HG02623 (cell line): ENCODE data around the gene APMAP.

Experiments
- ATAC-seq: cut with Tn5 transposase; IDR thresholded peaks from one replicate; pipeline ENCODE4 v1.9.1; 2021; ENCODE audit warnings: moderate library complexity; ENCODE audit not compliant: unreplicated experiment

Gene APMAP

DNA sequence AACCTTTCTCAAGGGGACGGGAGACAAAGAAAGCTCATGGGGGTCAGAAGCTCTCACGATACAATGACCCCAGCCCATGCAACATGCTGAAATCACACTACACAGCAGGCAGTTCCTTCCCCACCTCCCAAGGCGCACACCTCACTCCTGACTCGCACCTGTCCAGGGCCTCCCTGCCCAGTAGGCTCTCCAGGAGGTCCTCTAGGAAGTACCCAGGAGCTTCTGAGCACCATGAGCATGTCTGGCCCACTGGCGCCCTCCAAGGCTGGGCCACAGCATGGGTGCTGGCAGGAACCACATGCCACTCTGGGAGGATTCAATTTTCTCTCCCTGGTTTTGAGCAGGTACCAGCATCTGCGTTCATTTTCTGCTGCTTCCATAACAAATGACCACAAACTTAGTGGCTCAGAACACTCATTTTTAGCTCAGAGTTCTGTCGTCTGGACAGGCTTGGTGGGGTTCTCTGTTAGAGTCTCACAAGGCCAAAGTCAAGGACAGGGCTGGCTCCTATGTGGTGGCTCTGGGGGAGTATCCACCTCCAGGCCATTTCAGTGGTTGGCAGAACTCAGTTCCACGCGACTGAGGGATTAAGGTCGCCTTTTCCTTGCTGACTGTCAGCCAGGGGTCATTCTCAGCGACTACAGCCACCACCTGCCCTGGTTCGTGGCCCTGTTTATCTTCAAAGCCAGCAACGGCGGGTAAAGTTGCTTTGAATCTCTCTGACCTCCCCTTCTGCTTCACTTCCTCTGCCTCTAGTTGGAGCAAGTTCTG, 32.7 kb upstream of the APMAP start:
- no peak for ATAC-seq

DNA sequence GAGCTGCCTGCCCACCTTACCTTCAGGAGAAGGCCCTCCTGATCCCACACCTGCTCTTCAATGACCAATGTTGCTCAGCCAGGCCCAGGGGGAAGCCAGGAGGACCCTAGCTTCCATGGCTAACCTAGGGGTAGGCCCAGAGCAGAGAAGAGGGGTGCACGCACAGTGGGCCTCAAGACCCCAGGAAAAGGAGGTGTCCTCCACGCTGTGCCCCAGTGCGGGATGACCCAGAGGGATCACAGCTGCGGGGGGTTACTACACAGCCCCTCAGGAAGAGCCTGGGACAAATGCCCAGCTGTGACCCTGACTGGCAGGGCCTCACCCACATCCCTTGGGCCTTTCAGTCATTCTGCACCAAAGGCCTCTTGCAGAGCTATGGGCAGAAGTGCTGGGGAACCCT, 31.6 kb upstream of the APMAP start:
- ATAC-seq = no peak

DNA sequence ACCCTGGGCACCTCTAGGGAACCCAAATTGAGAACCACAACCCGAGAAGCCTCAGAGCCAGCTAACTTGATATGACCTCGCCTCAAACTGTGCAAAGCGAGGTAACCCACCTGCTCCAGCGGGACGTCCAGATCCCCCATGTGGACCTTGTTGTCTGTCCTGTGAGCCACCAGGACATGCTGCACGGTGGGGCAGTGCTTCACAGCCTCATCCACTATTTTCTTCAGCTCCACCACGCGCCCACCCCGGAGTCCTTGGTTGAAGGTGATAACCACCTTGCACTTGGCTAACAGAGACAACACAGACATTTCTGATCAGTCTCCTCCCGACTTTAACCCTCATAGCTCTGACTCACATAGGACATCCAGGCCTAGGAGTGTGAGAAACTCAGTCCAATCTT, 30.8 kb upstream of the APMAP start:
- no peak for ATAC-seq

DNA sequence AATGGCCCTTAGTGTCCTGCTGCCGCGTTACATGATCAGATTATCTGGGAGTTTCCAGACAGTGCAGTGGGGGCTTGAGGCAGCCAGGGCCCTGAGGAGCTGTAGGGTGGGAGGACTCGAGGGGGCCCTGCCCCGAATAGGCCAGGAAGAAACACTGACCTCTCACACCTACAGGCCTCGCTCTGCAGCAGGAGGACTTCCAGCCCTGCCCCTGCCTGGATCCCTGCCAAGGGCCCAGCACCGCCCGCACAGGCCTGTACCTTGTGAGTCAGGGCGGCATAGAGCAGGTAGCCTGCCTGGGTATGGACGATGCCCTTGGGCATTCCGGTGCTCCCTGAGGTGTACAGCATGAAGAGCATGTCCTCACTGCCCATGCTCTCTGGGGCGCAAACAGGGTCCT, 30.1 kb upstream of the APMAP start:
- no peak for ATAC-seq

DNA sequence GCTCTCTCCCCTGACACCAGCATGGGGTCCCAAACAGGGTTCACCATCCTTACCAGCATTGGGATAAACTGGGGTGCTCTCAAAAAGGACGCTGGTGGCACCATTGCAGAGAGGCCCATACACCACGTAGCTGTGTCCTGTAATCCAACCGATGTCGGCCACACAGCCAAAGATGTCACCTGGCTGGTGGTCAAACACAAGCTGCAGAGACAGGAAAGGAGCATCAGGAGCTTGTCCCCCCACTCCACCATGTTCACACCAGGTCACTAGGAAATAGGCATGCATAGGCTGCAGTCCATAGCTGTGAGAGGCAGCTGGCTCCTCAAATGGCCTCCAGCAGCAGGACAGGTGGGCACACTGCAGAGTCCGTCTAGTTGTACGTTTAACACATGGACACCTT, 28.8 kb upstream of the APMAP start:
- ATAC-seq = no peak

DNA sequence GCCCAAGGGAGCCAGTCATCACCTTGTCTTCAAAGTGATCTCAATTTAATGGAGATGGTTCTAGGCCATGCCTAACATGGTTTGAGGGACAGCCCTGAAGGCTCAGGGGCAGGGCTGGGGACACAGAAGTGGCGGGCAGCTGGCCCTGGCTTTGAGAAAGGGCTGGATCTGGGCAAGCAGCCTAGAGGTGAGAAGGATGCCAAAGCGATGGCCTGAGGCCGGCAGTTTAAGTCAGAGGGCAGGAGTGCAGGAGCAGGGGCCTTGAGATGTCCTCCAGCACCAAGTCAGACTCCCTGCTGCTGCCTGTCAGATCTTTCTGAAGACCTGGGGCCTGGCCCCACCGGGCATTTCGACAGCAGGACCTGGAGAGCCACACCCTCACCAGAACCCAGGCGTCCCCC, 28.4 kb upstream of the APMAP start:
- ATAC-seq = no peak

DNA sequence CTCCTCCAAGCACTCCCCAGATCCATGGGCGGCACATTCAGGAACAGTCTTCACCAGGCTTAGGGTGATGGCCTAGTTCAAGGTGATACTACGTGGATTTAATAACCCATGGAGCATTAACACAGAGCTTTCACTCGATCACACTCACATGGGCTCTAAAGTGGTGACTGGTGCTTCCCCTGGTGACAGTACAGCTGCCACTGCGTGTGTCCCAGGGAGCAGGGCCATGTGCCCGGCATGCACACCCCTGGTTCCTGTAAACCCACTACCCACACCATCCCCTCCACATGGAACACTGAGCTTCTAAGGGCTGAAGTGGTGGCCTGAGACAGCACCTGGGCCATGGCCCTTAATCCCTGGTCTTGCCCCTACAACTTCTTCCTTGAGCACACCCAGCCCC, 27.8 kb upstream of the APMAP start:
- no peak for ATAC-seq

DNA sequence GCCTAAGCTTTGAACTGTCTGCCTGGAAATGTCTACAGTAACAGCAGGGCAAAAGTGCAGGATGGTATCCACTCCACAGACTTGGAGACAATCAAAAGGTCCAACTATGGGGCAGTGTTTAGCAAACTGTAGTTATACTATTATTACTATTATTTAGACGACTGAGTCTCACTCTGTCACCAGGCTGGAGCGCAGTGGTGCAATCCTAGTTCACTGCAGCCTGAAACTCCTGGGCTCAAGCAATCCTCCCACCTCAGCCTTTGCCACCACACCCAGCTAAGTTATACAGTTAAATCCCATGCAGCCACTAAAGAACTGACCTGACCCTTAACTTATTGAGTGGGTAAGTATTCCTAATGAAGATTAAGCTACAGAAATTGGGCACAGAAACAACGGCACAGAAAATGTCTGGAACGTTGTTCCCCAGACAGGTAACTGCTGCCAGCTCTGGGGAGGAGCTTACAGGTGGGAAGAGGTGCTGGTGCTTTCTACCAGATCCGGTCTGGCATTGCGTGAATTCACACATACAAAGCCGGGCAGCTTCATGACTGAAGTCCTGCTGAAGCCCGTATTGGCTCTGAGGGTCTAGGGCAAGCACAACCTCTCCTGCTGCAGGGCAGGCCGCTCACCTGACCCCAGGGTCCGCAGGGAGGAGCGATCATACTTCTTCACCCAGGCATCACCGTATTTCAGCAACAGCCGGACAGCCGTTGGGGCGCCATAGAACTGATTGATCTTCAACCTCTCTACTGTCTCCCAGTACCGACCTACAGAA, 27.0 kb upstream of the APMAP start:
- ATAC-seq = no peak

DNA sequence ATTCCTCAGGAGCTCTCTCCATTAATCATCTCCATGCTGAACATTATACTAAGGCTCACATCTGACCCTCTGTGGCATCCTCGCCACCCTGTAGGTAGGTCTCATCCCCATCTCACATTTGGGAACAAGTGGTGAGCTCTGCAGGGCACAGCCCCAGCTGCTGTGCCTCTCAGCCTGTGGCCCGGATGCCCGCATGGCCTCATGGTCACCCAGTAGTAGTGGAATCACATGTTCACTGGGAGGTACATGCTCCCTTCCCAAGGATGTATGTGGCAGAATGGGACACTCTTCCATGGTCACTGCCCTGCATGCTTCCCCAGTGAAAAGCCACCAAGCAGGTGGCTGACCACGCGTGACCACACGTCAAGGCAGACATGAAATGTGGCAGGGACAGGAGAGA, 26.3 kb upstream of the APMAP start:
- ATAC-seq = no peak

DNA sequence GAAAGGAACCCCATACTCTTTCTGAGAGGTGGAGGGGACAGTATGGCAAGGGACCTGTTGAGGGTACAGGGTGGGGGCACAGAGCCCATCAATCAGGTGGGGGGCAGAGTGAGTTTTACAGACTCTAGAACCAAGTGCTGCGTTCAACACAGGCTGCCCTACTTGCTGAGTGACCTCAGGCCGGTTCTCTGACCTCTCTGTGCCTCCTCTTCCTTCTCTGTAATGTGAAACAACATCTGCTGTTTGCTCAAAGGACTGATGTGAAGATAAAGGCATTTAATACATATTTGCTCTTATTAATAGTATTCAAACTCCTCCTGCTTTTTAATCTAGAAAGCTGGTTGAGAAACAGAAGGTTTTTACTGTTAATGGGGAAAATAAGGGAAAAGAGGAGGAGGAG, 25.9 kb upstream of the APMAP start:
- ATAC-seq = no peak

DNA sequence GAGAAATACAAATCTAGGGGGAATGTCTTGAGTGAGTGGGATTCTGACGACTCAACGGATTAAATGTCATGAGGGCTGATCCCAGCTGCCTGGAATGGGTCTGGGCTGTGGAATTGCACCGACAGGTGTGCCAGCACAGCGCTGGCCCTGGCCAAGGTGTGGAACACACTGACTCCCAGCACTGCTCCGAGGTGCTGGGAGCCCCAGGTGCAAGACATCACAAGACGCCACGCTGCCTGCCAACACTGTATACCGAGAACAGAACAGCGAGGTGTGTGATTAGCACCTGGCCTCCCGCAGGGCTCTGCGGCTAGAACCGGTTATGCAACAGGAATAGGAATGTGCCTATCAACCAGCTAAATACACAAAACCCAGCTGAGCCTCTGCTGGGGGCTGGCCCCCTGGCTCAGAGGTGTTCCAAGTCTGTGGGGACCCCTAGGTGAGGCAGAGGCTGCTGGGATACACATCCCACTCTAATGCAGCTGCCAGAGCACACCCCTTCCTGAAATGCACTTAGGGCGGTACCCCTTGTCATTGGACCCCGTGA, 24.8 kb upstream of the APMAP start:
- no peak for ATAC-seq

DNA sequence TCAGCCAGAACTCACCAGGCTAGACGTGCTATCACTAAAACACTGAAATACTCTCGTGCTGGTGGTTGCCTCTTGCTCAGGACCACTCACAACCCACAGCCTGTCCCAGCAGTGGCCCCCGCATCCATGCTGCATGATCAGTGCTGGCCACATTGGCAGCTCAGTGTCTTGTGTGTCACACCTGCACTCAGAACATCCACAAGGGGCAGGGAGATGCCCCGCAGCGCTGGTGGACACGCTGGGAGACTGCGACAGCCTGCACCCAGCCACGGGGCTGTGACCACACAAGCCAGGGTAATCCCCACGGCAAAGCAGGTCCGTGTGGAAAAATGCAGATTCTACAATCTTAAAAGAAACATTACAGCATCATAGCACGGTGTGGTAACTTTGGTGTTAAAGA, 23.9 kb upstream of the APMAP start:
- no peak for ATAC-seq

DNA sequence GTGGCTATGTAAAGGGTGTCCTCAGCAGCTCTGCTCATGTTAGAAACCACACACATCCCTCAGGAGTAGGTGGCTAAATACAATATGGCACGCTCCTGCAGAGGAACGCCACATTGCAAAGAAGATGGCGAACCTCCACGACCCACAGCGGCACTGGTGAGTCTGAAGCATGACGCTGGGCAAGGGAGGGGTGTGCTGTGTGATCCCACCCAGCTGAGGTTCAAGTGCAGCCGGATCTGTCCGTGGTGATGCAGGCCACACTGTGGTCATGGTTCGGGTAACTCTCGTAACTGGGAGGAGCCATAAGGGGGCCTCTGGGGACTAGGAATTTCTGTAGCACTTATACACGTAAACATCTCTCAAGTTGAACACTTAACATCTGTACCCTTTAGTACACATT, 23.4 kb upstream of the APMAP start:
- no peak for ATAC-seq

DNA sequence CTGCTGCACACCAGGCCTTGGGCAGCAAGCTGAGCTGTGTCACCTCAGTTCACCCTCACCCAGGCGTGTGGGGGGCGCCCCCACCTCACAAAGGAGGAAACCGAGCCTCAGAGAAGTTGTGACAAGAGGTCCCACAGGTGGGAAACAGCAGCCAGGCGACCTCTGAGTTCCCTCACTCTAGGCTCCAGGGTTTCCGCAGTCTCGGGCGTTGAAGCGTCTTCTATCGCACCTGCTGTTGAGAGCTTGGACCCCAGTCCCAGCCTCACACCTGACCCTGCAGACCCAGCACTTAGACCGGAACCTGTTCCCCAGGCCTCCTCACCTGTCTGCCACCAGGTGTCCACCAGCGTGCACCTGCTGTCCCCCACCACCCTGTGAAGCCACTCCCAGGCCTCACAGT, 22.3 kb upstream of the APMAP start:
- no peak for ATAC-seq

DNA sequence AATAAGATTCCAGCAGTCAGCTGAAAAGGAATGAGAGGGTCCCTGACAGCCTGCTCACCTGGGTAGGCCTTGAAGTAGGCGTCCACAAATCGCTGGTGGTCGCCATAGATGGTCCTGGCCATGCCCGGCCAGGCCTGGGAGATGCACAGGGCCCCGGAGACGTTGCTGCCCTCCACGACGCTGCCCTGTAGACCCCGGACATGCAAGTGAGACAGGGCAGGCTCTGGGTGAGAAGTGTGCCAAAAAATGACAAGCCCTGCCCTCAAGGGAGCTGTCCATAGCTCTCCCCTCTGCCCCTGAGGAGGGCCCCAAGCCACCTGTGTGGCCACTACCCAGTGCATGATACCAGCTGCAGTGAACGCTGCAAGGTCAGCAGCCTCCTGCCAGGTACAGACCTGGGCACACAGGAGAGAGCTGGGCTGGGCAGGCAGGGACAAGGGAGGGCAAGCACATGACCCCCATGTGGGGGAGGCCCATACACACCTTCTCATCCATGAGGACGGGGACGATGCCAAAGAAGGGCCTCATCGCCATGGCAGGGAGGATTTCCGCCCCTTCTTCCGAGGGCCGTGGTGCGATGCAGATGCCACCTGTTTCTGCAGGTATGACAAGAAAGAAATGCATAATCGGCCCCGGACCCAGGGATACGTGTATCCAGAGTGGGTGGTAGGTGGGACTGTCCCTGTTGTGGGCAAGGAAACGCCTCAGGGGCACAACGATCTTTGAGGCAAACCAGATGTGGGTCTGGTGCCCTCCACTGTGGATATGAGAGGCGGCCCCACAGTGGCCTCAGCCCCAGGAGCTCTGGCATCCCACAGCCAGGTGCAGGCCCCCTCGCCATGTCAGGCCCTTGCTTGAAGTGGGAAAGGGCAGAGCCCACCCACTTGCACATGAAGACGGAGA, 21.2 kb upstream of the APMAP start:
- ATAC-seq = no peak

DNA sequence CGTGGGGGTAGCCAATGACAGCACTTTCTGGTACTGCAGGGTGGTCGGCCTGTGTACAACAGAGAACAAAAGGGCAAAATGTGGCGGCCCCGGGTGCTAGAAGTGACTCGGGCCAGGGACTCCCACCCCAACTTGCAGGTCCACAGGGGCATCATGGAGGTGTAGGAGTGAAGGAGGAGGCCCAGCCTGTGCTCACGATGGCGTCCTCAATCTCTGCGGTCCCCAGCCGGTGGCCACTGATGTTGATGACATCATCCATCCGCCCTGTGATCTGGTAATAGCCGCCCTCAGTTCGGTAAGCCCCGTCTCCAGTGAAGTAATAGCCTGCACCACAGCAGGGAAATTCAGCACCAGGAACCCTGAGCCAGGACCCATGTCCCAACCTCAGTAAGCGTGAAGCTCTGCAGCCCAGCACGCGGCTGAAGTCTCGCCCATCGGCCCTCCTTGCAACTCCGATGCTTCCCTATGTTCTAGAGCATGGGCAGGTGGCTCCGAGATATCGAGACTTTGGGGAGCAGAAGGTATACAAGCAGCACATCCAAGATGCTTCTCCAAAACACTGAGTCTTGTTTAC, 20.2 kb upstream of the APMAP start:
- ATAC-seq = no peak

DNA sequence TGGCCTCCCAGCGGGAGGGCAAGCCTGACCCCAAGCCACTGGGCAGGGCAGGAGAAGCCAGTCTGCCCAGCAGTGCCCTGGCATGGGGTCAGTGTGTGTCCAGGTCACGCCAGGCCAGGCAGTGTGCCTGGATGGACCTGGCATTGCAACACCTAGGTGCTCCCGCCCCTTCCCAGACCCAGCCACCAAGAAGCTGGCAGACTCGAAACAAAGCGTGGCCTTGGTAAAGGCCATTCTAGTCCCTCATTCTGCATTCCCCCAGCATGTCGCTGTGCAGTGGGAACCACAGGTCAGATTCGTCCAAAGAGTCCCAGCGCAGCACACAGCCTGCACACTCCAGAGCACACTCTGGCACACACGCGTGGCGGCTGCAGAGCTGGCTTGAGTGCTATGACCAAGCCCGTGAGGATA, 19.3 kb upstream of the APMAP start:
- no peak for ATAC-seq

DNA sequence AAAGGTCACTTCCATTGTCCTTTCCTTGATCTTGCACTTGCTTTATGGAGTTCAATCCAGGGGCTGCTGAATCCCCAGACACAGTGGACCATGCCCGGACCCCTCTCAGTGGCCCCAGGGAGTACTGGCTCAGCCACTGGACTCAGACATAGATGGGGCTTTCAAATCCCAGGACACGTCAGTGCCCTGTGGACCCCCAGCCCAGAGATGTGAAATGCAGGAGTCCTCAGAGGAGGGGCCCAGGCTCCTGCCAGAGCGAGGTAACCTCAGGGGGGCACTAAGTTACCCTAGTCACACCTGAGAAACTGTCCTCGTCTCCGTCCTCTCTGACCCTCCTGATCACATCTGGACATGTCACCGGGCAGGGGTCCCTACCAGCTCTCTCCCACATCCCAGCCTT, 18.7 kb upstream of the APMAP start:
- ATAC-seq = no peak

DNA sequence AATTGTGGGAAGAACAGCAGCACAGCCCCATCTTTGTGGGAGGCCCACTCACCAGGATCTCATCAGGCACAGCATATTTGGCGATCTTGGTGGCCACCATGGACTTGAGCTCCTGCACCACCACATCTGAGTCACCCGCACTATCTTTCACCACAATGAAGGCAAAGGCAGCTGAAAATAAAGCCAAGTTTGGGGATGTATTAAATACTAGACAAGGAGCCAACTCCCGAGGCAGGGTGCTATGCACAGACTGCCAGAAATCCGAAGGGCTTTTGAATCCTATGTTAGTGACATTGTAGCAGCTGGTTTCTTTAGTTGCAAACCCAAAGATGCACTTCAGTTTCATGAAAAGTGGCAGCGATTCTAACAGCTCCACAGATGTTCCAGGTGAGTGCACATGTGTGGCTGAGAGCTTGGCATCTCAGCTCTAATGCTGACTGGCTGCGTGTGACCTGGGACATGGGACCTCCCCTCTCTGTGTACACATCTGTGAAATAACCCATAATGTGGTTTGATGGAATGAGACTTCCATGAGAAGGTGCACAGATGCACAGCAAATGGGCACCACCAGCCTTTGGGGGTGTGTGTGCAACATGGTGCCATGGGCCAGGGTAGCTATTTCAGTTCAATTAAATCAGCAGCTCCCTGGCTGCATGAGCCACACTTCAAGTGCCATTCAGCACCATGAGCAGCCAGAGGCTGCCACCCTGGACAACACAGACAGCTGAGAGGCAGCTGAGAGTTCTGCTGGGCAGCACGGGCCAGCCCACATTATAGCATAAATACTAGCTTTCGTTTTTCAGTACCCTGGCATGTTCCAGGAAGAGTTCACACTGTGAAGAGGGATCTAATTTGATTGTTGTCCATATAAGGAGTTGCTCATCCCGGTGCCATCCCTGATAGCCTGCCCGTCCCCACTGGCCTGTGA, 16.9 kb upstream of the APMAP start:
- ATAC-seq = no peak
